Mammary epithelial cell (primary cell): ENCODE measurements around the gene F13A1.

Experiments used
- CTCF ChIP-seq, 2 donors: IDR thresholded peaks in 1 of 2; conservative IDR thresholded peaks in 1 of 2; 2 replicates each; pipeline ENCODE4 v1.5.1; 2011 to 2012; ENCODE audit warnings: inconsistent platforms in 2 of 2, low read length in 2 of 2, mild to moderate bottlenecking in 2 of 2, control low read depth in 1 of 2, low read depth in 1 of 2; ENCODE audit not compliant: insufficient read depth in 1 of 2; ENCODE audit errors: extremely low read depth in 1 of 2
- EZH2 ChIP-seq: IDR thresholded peaks from 2 replicates; pipeline ENCODE4 v1.6.1; 2012; ENCODE audit warnings: low read length, inconsistent platforms, borderline replicate concordance

DNA sequence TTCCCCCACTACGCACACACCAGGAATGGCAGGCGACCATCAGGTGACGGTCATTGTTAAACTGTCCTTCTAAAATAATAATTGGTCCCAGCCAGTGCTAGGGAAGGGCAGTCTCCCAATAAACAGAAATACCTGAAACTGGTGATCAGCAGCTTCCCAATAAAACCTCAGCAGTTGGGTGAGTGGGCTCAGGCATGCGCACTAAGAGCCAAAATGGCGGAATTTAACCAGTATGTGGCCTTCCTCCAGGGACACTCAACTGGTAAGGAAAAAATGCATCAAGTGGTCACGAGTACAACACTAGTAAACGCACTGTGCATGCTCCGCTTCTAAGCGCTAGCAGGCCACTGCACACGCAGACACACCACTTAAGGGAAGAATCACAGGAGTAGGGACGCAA lies 34.8 kb downstream of the F13A1 start:
- no peak for TF ChIP-seq EZH2
- no peak for TF ChIP-seq CTCF (conservative IDR thresholded peaks at IDR 0.05 in 1 of 2, IDR thresholded peaks at IDR 0.05 in 1 of 2; ENCODE audit: extremely low read depth in 1 of 2, insufficient read depth in 1 of 2, low read depth in 1 of 2, low read length in 2 of 2)
